ENCODE measurements around the gene SHB. TPM values are rescaled to one million over a fixed set of nuclear protein-coding genes. Genes with fewer than 3 reads are reported as not detected.

SHB gene
- total and polyA plus RNA-seq, 2 donors (not counting 3 experiments of a cell fraction or from before 2014, with no cell fraction given), result 13.4 to 24.9 TPM

- Histone ChIP-seq H4K20me1 (replicated peaks; ENCODE audit: control insufficient read depth, extremely low read depth, insufficient read depth, low read length) (no peaks in the 10 kb centered on the region), H2AFZ (ENCODE audit: low read depth, low read length) (no peak overlapping the region), H3K79me2 (ENCODE audit: control insufficient read depth, insufficient read depth, low read length) (no peaks in the 10 kb centered on the region), H3K36me3 (ENCODE audit: control insufficient read depth in 2 of 2, extremely low read depth in 1 of 2, insufficient read depth in 2 of 2, low read length in 2 of 2) (peaks cover 2 to 6% of the 10 kb centered on the region in 2 experiments), H3K27ac (ENCODE audit: insufficient read depth, low read depth, low read length) (no peak overlapping the region), H3K9me3 (replicated peaks; ENCODE audit: control insufficient read depth, insufficient read depth, low read length) (no peaks in the 10 kb centered on the region), H3K9me1 (replicated peaks; ENCODE audit: control insufficient read depth, extremely low read depth, insufficient read depth, low read length) (no peaks in the 10 kb centered on the region), H3K27me3 (ENCODE audit: control insufficient read depth in 2 of 2, insufficient read depth in 2 of 2, low read length in 2 of 2) (no peaks in the 10 kb centered on the region), H3K4me2 (ENCODE audit: insufficient read depth, low read length) (no peak overlapping the region), H3K4me3 (replicated peaks in 1 of 3; ENCODE audit: insufficient read depth in 1 of 3, low read depth in 1 of 3, low read length in 3 of 3) (no peak overlapping the region), H3K9ac (replicated peaks; ENCODE audit: extremely low read depth, insufficient read depth, low read length) (no peak overlapping the region), H3K4me1 (ENCODE audit: control insufficient read depth, extremely low read depth, insufficient read depth, low read length) (peaks cover 5% of the 10 kb centered on the region)
- ChIA-PET CTCF (interaction anchor here (0.9 to 1.3 kb wide), 3 partner anchors 35 to 112 kb away, joined by 3 to 4 read pairs (median 4); no protein-coding TSS in a partner anchor), POLR2A (no interaction called here)
- dilution Hi-C loops (cut with MboI; ENCODE audit: extremely low pct_ligation_motif_present, low sequenced_read_pairs) (no loop called here), intact Hi-C loops (cut with micrococcal nuclease) (no loop called here)
- DNase-seq (ENCODE audit: low read depth, low spot score) (no peak), FAIRE-seq (no peak)
- TF ChIP-seq JUN (IDR thresholded peaks at IDR 0.05; ENCODE audit: borderline replicate concordance, insufficient read depth, insufficient read length, low read depth) (no peak), GATA2 (IDR thresholded peaks at IDR 0.05; ENCODE audit: insufficient read depth, insufficient read length, low read depth, low read length) (no peak), POLR2A (IDR thresholded peaks at IDR 0.05; ENCODE audit: low read depth, low read length) (no peak), FOS (IDR thresholded peaks at IDR 0.05; ENCODE audit: borderline replicate concordance, insufficient read depth, low read length) (no peak), MYC (IDR thresholded peaks at IDR 0.05; ENCODE audit: low read depth, low read length) (no peak), POLR2AphosphoS5 (IDR thresholded peaks at IDR 0.05; ENCODE audit: insufficient read depth, low read depth, low read length) (no peak), CTCF (IDR thresholded peaks at IDR 0.05; ENCODE audit: extremely low read depth in 1 of 2, insufficient read depth in 1 of 2, low read depth in 1 of 2, low read length in 2 of 2) (no peak), EZH2 (IDR thresholded peaks at IDR 0.05; ENCODE audit: borderline replicate concordance, low read depth, low read length, severe bottlenecking) (no peak)
- TF ChIP-seq, protein P1, sequence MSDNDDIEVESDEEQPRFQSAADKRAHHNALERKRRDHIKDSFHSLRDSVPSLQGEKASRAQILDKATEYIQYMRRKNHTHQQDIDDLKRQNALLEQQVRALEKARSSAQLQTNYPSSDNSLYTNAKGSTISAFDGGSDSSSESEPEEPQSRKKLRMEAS (IDR thresholded peaks at IDR 0.05; ENCODE audit: insufficient read depth, insufficient read length), result no peak
- BruUV-seq (replicated peaks), result no TSS peak
Observed at GRCh38 chr9:37975639-37976038, 93.4 kb downstream of the SHB start.

All from endothelial cell of umbilical vein (primary cell).